Hepatocyte (in vitro differentiated cells): ENCODE measurements around the gene CSNK1G1. TPM values are rescaled to one million over a fixed set of nuclear protein-coding genes. Genes with fewer than 3 reads are reported as not detected.
A peak's percentile ranks its signal among the peaks of the same experiment; 100 is the strongest.

Experiments
- DNase-seq: peaks from one replicate; pipeline ENCODE4 v3.0.0-alpha.2; 2016; ENCODE audit warnings: low spot score
- H2AFZ ChIP-seq: fragments of 200-600 bp; sonication (generic); 2 replicates; pipeline ENCODE4 v1.6.0; 2016; ENCODE audit warnings: antibody characterized with exemption, mild to moderate bottlenecking
- H3K27ac ChIP-seq: fragments of 200-600 bp; sonication (generic); 2 replicates; pipeline ENCODE4 v1.5.1; 2016; ENCODE audit warnings: mild to moderate bottlenecking
- H3K27me3 ChIP-seq: fragments of 200-600 bp; sonication (generic); 2 replicates; pipeline ENCODE4 v1.6.1; 2016
- H3K36me3 ChIP-seq: fragments of 200-600 bp; sonication (generic); replicated peaks from 2 replicates; pipeline ENCODE4 v1.5.1; 2016; ENCODE audit warnings: low read depth; ENCODE audit not compliant: insufficient read depth
- H3K4me1 ChIP-seq: fragments of 200-600 bp; sonication (generic); 2 replicates; pipeline ENCODE4 v1.5.1; 2016; ENCODE audit warnings: mild to moderate bottlenecking, moderate library complexity; ENCODE audit not compliant: insufficient read depth
- H3K4me2 ChIP-seq: fragments of 200-600 bp; sonication (generic); 2 replicates; pipeline ENCODE4 v1.6.0; 2016
- H3K4me3 ChIP-seq: fragments of 200-600 bp; sonication (generic); 2 replicates; pipeline ENCODE4 v1.5.1; 2016; ENCODE audit warnings: mild to moderate bottlenecking
- H3K79me2 ChIP-seq: fragments of 200-600 bp; sonication (generic); 2 replicates; pipeline ENCODE4 v1.6.0; 2017; ENCODE audit warnings: mild to moderate bottlenecking
- H3K9me2 ChIP-seq: fragments of 200-600 bp; sonication (generic); replicated peaks from 2 replicates; pipeline ENCODE4 v1.6.0; 2017; ENCODE audit warnings: mild to moderate bottlenecking; ENCODE audit not compliant: insufficient read depth
- H3K9me3 ChIP-seq: fragments of 200-600 bp; sonication (generic); 2 replicates; pipeline ENCODE4 v1.5.1; 2016; ENCODE audit warnings: low read depth, mild to moderate bottlenecking
- H4K20me1 ChIP-seq: fragments of 200-600 bp; sonication (generic); 2 replicates; pipeline ENCODE4 v1.6.0; 2016; ENCODE audit warnings: mild to moderate bottlenecking; ENCODE audit not compliant: insufficient read depth, poor library complexity, severe bottlenecking
- CTCF ChIP-seq: fragments of 200-600 bp; sonication (generic); IDR thresholded peaks from 2 replicates; pipeline ENCODE4 v1.5.1; 2016; ENCODE audit warnings: antibody characterized with exemption, mild to moderate bottlenecking; ENCODE audit not compliant: poor library complexity
- EZH2 ChIP-seq: fragments of 200-600 bp; sonication (generic); IDR thresholded peaks from 2 replicates; pipeline ENCODE4 v1.6.1; 2016; ENCODE audit warnings: antibody characterized with exemption, mild to moderate bottlenecking, borderline replicate concordance
- EZH2phosphoT487 ChIP-seq: fragments of 200-600 bp; sonication (generic); IDR thresholded peaks from one replicate; pipeline ENCODE4 v1.6.1; 2018; ENCODE audit warnings: antibody characterized with exemption, mild to moderate bottlenecking, low read depth, moderate library complexity; ENCODE audit not compliant: unreplicated experiment, severe bottlenecking
- WGBS: methylation state at CpG from one replicate; pipeline ENCODE4 v1.1.6; 2016; ENCODE audit warnings: low lambda C conversion rate; ENCODE audit errors: missing lambda C conversion rate; 5-methylcytosine and 5-hydroxymethylcytosine counted together
- polyA plus RNA-seq: library from polyadenylated mRNA; unstranded; fragments of >200 nt; fragmentation: Nextera tagmentation; extraction: Ambion mirVana; gene quantifications from 2 replicates; pipeline ENCODE4 v1.2.1, GENCODE V29; 2016
- total RNA-seq: library from RNA; depleted of rRNA; stranded (reverse); fragments of >200 nt; gene quantifications from 2 replicates; pipeline ENCODE4 v1.2.3, GENCODE V29; 2014

The CSNK1G1 gene
- total and polyA plus RNA-seq, 2 experiments from 2014 or later: 7.7 to 18.1 TPM

GRCh38 chr15:64249883-64250575 is 105.9 kb downstream of the CSNK1G1 start:
- H3K27ac ChIP-seq: peak overlapping the region; percentile 79
- H3K27me3 ChIP-seq: no peaks in the 10 kb centered on the region
- no peak overlapping the region for H3K4me2 ChIP-seq
- no peaks in the 10 kb centered on the region for H3K9me2 ChIP-seq
- H3K79me2 ChIP-seq: peaks cover 15% of the 10 kb centered on the region
- no peak overlapping the region for H3K4me3 ChIP-seq
- H4K20me1 ChIP-seq: no peaks in the 10 kb centered on the region
- no peaks in the 10 kb centered on the region for H3K36me3 ChIP-seq
- TF ChIP-seq EZH2: no peak
- no peak for TF ChIP-seq CTCF
- no peak for TF ChIP-seq EZH2phosphoT487
- H3K9me3 ChIP-seq: no peaks in the 10 kb centered on the region
- no peak for DNase-seq
- H2AFZ ChIP-seq: no peak overlapping the region
- peaks cover 21% of the 10 kb centered on the region for H3K4me1 ChIP-seq

- TF ChIP-seq EZH2: no peak
- no peak for TF ChIP-seq CTCF
- TF ChIP-seq EZH2phosphoT487: no peak
- Histone ChIP-seq H2AFZ (no peak overlapping the region), H3K79me2 (peaks cover 19% of the 10 kb centered on the region), H3K4me3 (no peak overlapping the region), H4K20me1 (no peaks in the 10 kb centered on the region), H3K9me2 (no peaks in the 10 kb centered on the region), H3K9me3 (no peaks in the 10 kb centered on the region), H3K4me1 (peaks cover 21% of the 10 kb centered on the region), H3K36me3 (no peaks in the 10 kb centered on the region), H3K27me3 (no peaks in the 10 kb centered on the region), H3K4me2 (no peak overlapping the region), H3K27ac (peak overlapping the region; percentile 79)
- DNase-seq: peak; percentile 37
- 72% methylated on average over 3 of the region's 3 CpGs for WGBS
These were observed 106.6 kb downstream of the CSNK1G1 start for GRCh38 chr15:64249406-64249805.

- Histone ChIP-seq H3K36me3 (no peaks in the 10 kb centered on the region), H3K9me3 (no peaks in the 10 kb centered on the region), H3K4me1 (peaks cover 21% of the 10 kb centered on the region), H3K27me3 (no peaks in the 10 kb centered on the region), H4K20me1 (no peaks in the 10 kb centered on the region), H3K4me3 (no peak overlapping the region), H3K4me2 (peak overlapping the region; percentile 29), H2AFZ (no peak overlapping the region), H3K79me2 (peaks cover 20% of the 10 kb centered on the region), H3K27ac (peak overlapping the region; percentile 85), H3K9me2 (no peaks in the 10 kb centered on the region)
- TF ChIP-seq EZH2 (no peak), CTCF (no peak), EZH2phosphoT487 (no peak)
- WGBS: 41% methylated on average over 2 of the region's 2 CpGs
- DNase-seq: peak; percentile 79
These were observed 107.9 kb downstream of the CSNK1G1 start for GRCh38 chr15:64247906-64248541.
